NCI-H2081 (cell line): Measurements from ENCODE around the gene LST1.

Experiments used
- DNase-seq, 2 experiments: peaks; one replicate each; lab custom pipeline; 2025; lab: John Stamatoyannopoulos, UW

The LST1 gene

GRCh38 chr6:31559958-31560696 is 25.9 kb upstream of the LST1 start:
- no peak for DNase-seq

GRCh38 chr6:31560697-31561058 is 25.4 kb upstream of the LST1 start:
- DNase-seq = no peak

- no peak for DNase-seq
Measured at GRCh38 chr6:31567531-31568370, 18.3 kb upstream of the LST1 start.

GRCh38 chr6:31568537-31568961 is 17.5 kb upstream of the LST1 start:
- no peak for DNase-seq

GRCh38 chr6:31569861-31570536 is 16.1 kb upstream of the LST1 start:
- DNase-seq = no peak

GRCh38 chr6:31572041-31572911 is 13.8 kb upstream of the LST1 start, which contains the start of gene LTA:
Gene LTA (plus strand): TSS chr6:31572289. CDS start chr6:31572743, 454 bp downstream.
- DNase-seq = no peak

GRCh38 chr6:31573239-31574105 is 12.6 kb upstream of the LST1 start:
- DNase-seq = no peak

GRCh38 chr6:31574106-31575061 is 11.7 kb upstream of the LST1 start:
- DNase-seq = no peak

- no peak for DNase-seq
Measured at GRCh38 chr6:31575335-31575901, 10.7 kb upstream of the LST1 start, which contains the start of gene TNF. Gene TNF (plus strand): TSS chr6:31575565. CDS start chr6:31575742, 177 bp downstream.

GRCh38 chr6:31575952-31576685 is 10.0 kb upstream of the LST1 start:
- no peak for DNase-seq

GRCh38 chr6:31576897-31577578 is 9.0 kb upstream of the LST1 start:
- no peak for DNase-seq

- no peak for DNase-seq
Measured at GRCh38 chr6:31577579-31577966, 8.5 kb upstream of the LST1 start.

- no peak for DNase-seq
Measured at GRCh38 chr6:31578184-31579118, 7.6 kb upstream of the LST1 start.

- no peak for DNase-seq
Measured at GRCh38 chr6:31579119-31579505, 7.0 kb upstream of the LST1 start.

GRCh38 chr6:31579546-31580437 is 6.3 kb upstream of the LST1 start:
- DNase-seq = no peak

- DNase-seq = no peak
Measured at GRCh38 chr6:31580438-31580740, 5.7 kb upstream of the LST1 start.
